ENCODE data around the gene TBC1D12. TPM values are rescaled to one million over a fixed set of nuclear protein-coding genes. Genes with fewer than 3 reads are reported as not detected.

Gene TBC1D12
- total RNA-seq, 2 donors from 2014 or later: 13.8 to 22.3 TPM

DNA sequence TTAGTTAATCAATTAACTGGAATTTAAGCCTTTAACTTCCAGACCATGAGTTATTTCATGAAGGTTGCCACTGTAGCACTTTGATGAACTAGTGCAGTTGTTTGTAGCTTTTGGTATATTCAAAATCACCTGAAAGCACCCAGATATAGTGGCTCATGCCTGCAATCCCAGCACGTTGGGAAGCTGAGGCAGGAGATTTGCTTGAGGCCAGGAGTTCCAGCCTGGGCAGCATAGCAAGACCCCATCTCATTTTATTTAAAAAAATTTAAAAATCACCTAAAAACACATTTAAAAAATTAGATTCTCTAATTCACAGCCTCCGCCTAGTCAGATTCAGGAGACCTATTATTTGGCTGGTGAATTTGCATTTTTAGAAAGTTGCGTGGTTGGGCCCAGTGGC, 9.0 kb downstream of the TBC1D12 start:
- Histone ChIP-seq H3K4me3 (no peak overlapping the region), H3K27me3 (replicated peaks; ENCODE audit: insufficient read depth) (no peaks in the 10 kb centered on the region), H3K27ac (no peak overlapping the region), H3K9me3 (no peaks in the 10 kb centered on the region), H3K4me1 (replicated peaks) (no peaks in the 10 kb centered on the region), H3K36me3 (no peaks in the 10 kb centered on the region)
- intact Hi-C loops (cut with DNase I): no loop called here
- no peak for DNase-seq (ENCODE audit: low spot score)
- 94% methylated on average over 3 of the region's 3 CpGs for WGBS
- TF ChIP-seq POLR2AphosphoS5 (IDR thresholded peaks at IDR 0.05) (no peak), POLR2A (IDR thresholded peaks at IDR 0.05) (no peak)
- TF ChIP-seq, protein P1, sequence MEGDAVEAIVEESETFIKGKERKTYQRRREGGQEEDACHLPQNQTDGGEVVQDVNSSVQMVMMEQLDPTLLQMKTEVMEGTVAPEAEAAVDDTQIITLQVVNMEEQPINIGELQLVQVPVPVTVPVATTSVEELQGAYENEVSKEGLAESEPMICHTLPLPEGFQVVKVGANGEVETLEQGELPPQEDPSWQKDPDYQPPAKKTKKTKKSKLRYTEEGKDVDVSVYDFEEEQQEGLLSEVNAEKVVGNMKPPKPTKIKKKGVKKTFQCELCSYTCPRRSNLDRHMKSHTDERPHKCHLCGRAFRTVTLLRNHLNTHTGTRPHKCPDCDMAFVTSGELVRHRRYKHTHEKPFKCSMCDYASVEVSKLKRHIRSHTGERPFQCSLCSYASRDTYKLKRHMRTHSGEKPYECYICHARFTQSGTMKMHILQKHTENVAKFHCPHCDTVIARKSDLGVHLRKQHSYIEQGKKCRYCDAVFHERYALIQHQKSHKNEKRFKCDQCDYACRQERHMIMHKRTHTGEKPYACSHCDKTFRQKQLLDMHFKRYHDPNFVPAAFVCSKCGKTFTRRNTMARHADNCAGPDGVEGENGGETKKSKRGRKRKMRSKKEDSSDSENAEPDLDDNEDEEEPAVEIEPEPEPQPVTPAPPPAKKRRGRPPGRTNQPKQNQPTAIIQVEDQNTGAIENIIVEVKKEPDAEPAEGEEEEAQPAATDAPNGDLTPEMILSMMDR (IDR thresholded peaks at IDR 0.05): no peak

GRCh38 chr10:94412449-94412848, 10.1 kb downstream of the TBC1D12 start:
- H3K27me3 ChIP-seq (replicated peaks; ENCODE audit: insufficient read depth): no peaks in the 10 kb centered on the region
- no peaks in the 10 kb centered on the region for H3K9me3 ChIP-seq
- TF ChIP-seq POLR2AphosphoS5 (IDR thresholded peaks at IDR 0.05): no peak
- TF ChIP-seq, protein P1 (IDR thresholded peaks at IDR 0.05): no peak
- TF ChIP-seq POLR2A (IDR thresholded peaks at IDR 0.05): no peak
- no peak overlapping the region for H3K27ac ChIP-seq
- no peak overlapping the region for H3K4me3 ChIP-seq
- DNase-seq (ENCODE audit: low spot score): no peak
- H3K4me1 ChIP-seq (replicated peaks): no peaks in the 10 kb centered on the region
- no peaks in the 10 kb centered on the region for H3K36me3 ChIP-seq
- intact Hi-C loops (cut with DNase I): no loop called here
- WGBS: 47% methylated on average over 3 of the region's 3 CpGs

- Histone ChIP-seq H3K9me3 (no peaks in the 10 kb centered on the region), H3K4me1 (replicated peaks) (no peaks in the 10 kb centered on the region), H3K4me3 (no peak overlapping the region), H3K27me3 (replicated peaks; ENCODE audit: insufficient read depth) (no peaks in the 10 kb centered on the region), H3K36me3 (no peaks in the 10 kb centered on the region), H3K27ac (no peak overlapping the region)
- DNase-seq (ENCODE audit: low spot score): no peak
- intact Hi-C loops (cut with DNase I): no loop called here
- TF ChIP-seq POLR2A (IDR thresholded peaks at IDR 0.05): no peak
- WGBS: 47% methylated on average over 1 of the region's 1 CpG
Measured at GRCh38 chr10:94413361-94413760, 11.0 kb downstream of the TBC1D12 start.

GRCh38 chr10:94416896-94417295, 14.6 kb downstream of the TBC1D12 start:
- intact Hi-C loops (cut with DNase I): no loop called here
- Histone ChIP-seq H3K36me3 (no peaks in the 10 kb centered on the region), H3K27ac (no peak overlapping the region), H3K4me1 (replicated peaks) (no peaks in the 10 kb centered on the region), H3K27me3 (replicated peaks; ENCODE audit: insufficient read depth) (no peaks in the 10 kb centered on the region), H3K4me3 (no peak overlapping the region), H3K9me3 (no peaks in the 10 kb centered on the region)
- DNase-seq (ENCODE audit: low spot score): no peak
- 60% methylated on average over 3 of the region's 3 CpGs for WGBS
- TF ChIP-seq POLR2A (IDR thresholded peaks at IDR 0.05): no peak
- TF ChIP-seq, protein P1 (IDR thresholded peaks at IDR 0.05): no peak
- no peak for TF ChIP-seq POLR2AphosphoS5 (IDR thresholded peaks at IDR 0.05)

DNA sequence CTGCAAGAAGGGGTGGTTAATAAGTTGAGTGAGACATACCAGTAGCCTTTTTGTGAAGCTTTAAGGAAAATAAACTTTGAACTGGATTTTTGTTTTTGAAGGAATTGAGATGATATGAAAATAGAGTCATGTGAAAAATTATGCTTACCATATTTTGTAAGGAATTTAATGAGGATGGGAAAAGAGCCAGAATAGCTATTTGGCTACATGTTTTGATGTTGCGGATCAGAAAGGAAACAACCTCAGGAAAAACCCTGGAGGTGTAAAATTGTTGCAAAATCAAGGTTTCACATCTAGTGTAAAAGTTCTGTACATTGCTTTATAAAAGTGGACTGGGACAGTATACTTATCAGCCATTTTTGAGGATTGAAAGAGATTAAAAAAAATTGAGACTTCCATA, 15.0 kb downstream of the TBC1D12 start:
- H3K36me3 ChIP-seq: no peaks in the 10 kb centered on the region
- TF ChIP-seq POLR2A (IDR thresholded peaks at IDR 0.05) (no peak), POLR2AphosphoS5 (IDR thresholded peaks at IDR 0.05) (no peak)
- TF ChIP-seq, protein P1 (IDR thresholded peaks at IDR 0.05): no peak
- H3K4me3 ChIP-seq: no peak overlapping the region
- WGBS: 67% methylated on average over 1 of the region's 1 CpG
- intact Hi-C loops (cut with DNase I): no loop called here
- no peak for DNase-seq (ENCODE audit: low spot score)
- H3K4me1 ChIP-seq (replicated peaks): no peaks in the 10 kb centered on the region
- H3K9me3 ChIP-seq: no peaks in the 10 kb centered on the region
- no peaks in the 10 kb centered on the region for H3K27me3 ChIP-seq (replicated peaks; ENCODE audit: insufficient read depth)
- H3K27ac ChIP-seq: no peak overlapping the region

Measured in prostate gland (tissue), 2 donors.